Endothelial cell of umbilical vein (primary cell): ENCODE data around the gene CASP10. TPM values are rescaled to one million over a fixed set of nuclear protein-coding genes. Genes with fewer than 3 reads are reported as not detected.

Source experiments
- BruUV-seq: library from RNA; stranded (reverse); fragments of 400-500 nt; replicated peaks from 2 replicates; lab custom pipeline; 2021; lab: Mats Ljungman, UMichigan
- CTCF ChIA-PET: fragments of 300-600, 350-600 bp; sonication (Branson Sonifier 250); formaldehyde crosslinking; loops from one replicate; lab custom pipeline; 2021; ENCODE audit warnings: antibody characterized with exemption, inconsistent platforms; lab: Charles Lee
- POLR2A ChIA-PET: fragments of 300-600, 350-600 bp; sonication (Branson Sonifier 250); formaldehyde crosslinking; loops from one replicate; lab custom pipeline; 2021; ENCODE audit warnings: antibody characterized with exemption, inconsistent platforms; lab: Charles Lee
- DNase-seq: peaks from one replicate; pipeline ENCODE4 v3.0.0-alpha.2; 2011; ENCODE audit warnings: low read depth, low spot score
- FAIRE-seq: peaks from 2 replicates; lab custom pipeline; 2011; peaks lifted over from hg19 to GRCh38; lab: Jason Lieb, UNC
- H2AFZ ChIP-seq: 2 replicates; pipeline ENCODE4 v1.6.0; 2012; ENCODE audit warnings: low read depth, low read length, control low read depth, inconsistent platforms
- H3K27ac ChIP-seq: 2 replicates; pipeline ENCODE4 v1.5.1; 2011; ENCODE audit warnings: low read depth, mild to moderate bottlenecking, control low read depth, low read length, moderate library complexity; ENCODE audit not compliant: insufficient read depth
- H3K27me3 ChIP-seq, 2 experiments: 2 replicates each; pipeline versions ENCODE4 v1.6.0 to v1.6.1; 2011; ENCODE audit warnings: low read length in 2 of 2, mixed read lengths in 1 of 2; ENCODE audit not compliant: control insufficient read depth in 2 of 2, insufficient read depth in 2 of 2
- H3K36me3 ChIP-seq, 2 experiments: 2 replicates in 1 of 2; 3 replicates in 1 of 2; pipeline ENCODE4 v1.5.1; 2011; ENCODE audit warnings: low read length in 2 of 2, mild to moderate bottlenecking in 1 of 2, moderate library complexity in 1 of 2; ENCODE audit not compliant: control insufficient read depth in 2 of 2, insufficient read depth in 2 of 2; ENCODE audit errors: extremely low read depth in 1 of 2
- H3K4me1 ChIP-seq: 3 replicates; pipeline ENCODE4 v1.5.1; 2011; ENCODE audit warnings: mild to moderate bottlenecking, low read length; ENCODE audit not compliant: control insufficient read depth, insufficient read depth; ENCODE audit errors: extremely low read depth
- H3K4me2 ChIP-seq: 2 replicates; pipeline ENCODE4 v1.6.1; 2011; ENCODE audit warnings: low read length, control low read depth, mixed read lengths; ENCODE audit not compliant: insufficient read depth
- H3K4me3 ChIP-seq, 3 experiments: fragments of 200-600 bp in 1 of 3; sonication (generic), shearing (Covaris generic) in 1 of 3; replicated peaks in 1 of 3; 2 replicates each; pipeline ENCODE4 v1.5.1; 2011 to 2016; ENCODE audit warnings: control low read depth in 3 of 3, low read length in 3 of 3, mild to moderate bottlenecking in 2 of 3, inconsistent platforms in 1 of 3, low read depth in 1 of 3, moderate library complexity in 1 of 3; ENCODE audit not compliant: insufficient read depth in 1 of 3
- H3K79me2 ChIP-seq: 2 replicates; pipeline ENCODE4 v1.6.0; 2012; ENCODE audit warnings: low read length, inconsistent platforms; ENCODE audit not compliant: control insufficient read depth, insufficient read depth
- H3K9ac ChIP-seq: replicated peaks from 2 replicates; pipeline ENCODE3; 2011; ENCODE audit warnings: low read length, control low read depth; ENCODE audit not compliant: insufficient read depth; ENCODE audit errors: extremely low read depth
- H3K9me1 ChIP-seq: replicated peaks from 3 replicates; pipeline ENCODE4 v1.6.0; 2011; ENCODE audit warnings: mild to moderate bottlenecking, low read length; ENCODE audit not compliant: control insufficient read depth, insufficient read depth; ENCODE audit errors: extremely low read depth
- H3K9me3 ChIP-seq: replicated peaks from 2 replicates; pipeline ENCODE4 v1.5.1; 2012; ENCODE audit warnings: low read length, inconsistent platforms; ENCODE audit not compliant: control insufficient read depth, insufficient read depth
- H4K20me1 ChIP-seq: replicated peaks from 2 replicates; pipeline ENCODE3; 2011; ENCODE audit warnings: mild to moderate bottlenecking, low read length; ENCODE audit not compliant: control insufficient read depth, insufficient read depth; ENCODE audit errors: extremely low read depth
- CTCF ChIP-seq, 2 donors: IDR thresholded peaks; 1 replicate in 1 of 2; 2 replicates in 1 of 2; pipeline ENCODE4 v1.5.1; 2011; ENCODE audit warnings: low read length in 2 of 2, mild to moderate bottlenecking in 2 of 2, moderate library complexity in 2 of 2, control low read depth in 1 of 2, inconsistent platforms in 1 of 2, low read depth in 1 of 2; ENCODE audit not compliant: insufficient read depth in 1 of 2; ENCODE audit errors: extremely low read depth in 1 of 2
- EZH2 ChIP-seq: IDR thresholded peaks from 2 replicates; pipeline ENCODE4 v1.6.1; 2012; ENCODE audit warnings: borderline replicate concordance, low read depth, mild to moderate bottlenecking, moderate library complexity, low read length, inconsistent platforms; ENCODE audit not compliant: severe bottlenecking
- FOS ChIP-seq: IDR thresholded peaks from 2 replicates; pipeline ENCODE4 v1.6.1; 2011; ENCODE audit warnings: mild to moderate bottlenecking, low read length, moderate library complexity, borderline replicate concordance; ENCODE audit not compliant: insufficient read depth
- GATA2 ChIP-seq: IDR thresholded peaks from 2 replicates; pipeline ENCODE4 v1.7.0; 2011; ENCODE audit warnings: low read depth, mild to moderate bottlenecking, moderate library complexity, mixed read lengths, low read length; ENCODE audit not compliant: insufficient read length, insufficient read depth
- JUN ChIP-seq: IDR thresholded peaks from 2 replicates; pipeline ENCODE4 v1.6.1; 2011; ENCODE audit warnings: borderline replicate concordance, low read depth; ENCODE audit not compliant: insufficient read length, insufficient read depth
- MYC ChIP-seq: IDR thresholded peaks from one replicate; pipeline ENCODE4 v1.6.1; 2011; ENCODE audit warnings: mild to moderate bottlenecking, low read depth, low read length
- POLR2A ChIP-seq: IDR thresholded peaks from 2 replicates; pipeline ENCODE4 v1.6.1; 2012; ENCODE audit warnings: low read depth, mild to moderate bottlenecking, control low read depth, low read length
- POLR2AphosphoS5 ChIP-seq: IDR thresholded peaks from 2 replicates; pipeline ENCODE4 v1.6.1; 2012; ENCODE audit warnings: low read depth, mild to moderate bottlenecking, control low read depth, low read length, moderate library complexity; ENCODE audit not compliant: insufficient read depth
- dilution Hi-C: fragments of 300-500 bp; cut with MboI; formaldehyde crosslinking; loops from one replicate; pipeline ENCODE4 v1.15.0; 2019; ENCODE audit warnings: low sequenced_read_pairs; ENCODE audit not compliant: extremely low pct_ligation_motif_present
- intact Hi-C: fragments of 100-400 bp; cut with micrococcal nuclease; formaldehyde crosslinking; loops from one replicate; pipeline ENCODE4 v1.10.0; 2022
- polyA plus RNA-seq, 4 experiments: library from polyadenylated mRNA; depleted of rRNA in 3 of 4; stranded (reverse) in 3 of 4; unstranded in 1 of 4; fragments of >200 nt; gene quantifications; 2 replicates each; pipeline versions ENCODE4 v1.2.1 to v1.2.3, GENCODE V29; 2011 to 2012; ENCODE audit warnings: missing spikeins in 1 of 4
- total RNA-seq: library from RNA; stranded (reverse); gene quantifications from 2 replicates; pipeline ENCODE4 v1.2.3, GENCODE V29; 2021

The CASP10 gene
- total and polyA plus RNA-seq, 2 donors (not counting 3 experiments of a cell fraction or from before 2014, with no cell fraction given), result 16.4 to 37.6 TPM

GRCh38 chr2:201197781-201198180 lies 14.8 kb downstream of the CASP10 start:
- no peaks in the 10 kb centered on the region for H4K20me1 ChIP-seq
- H3K79me2 ChIP-seq, result peaks cover 2% of the 10 kb centered on the region
- intact Hi-C loops, result loop anchor here (2.0 kb wide), 1 partner anchor 15 kb away; no protein-coding TSS in a partner anchor
- H3K4me1 ChIP-seq, result peaks cover 6% of the 10 kb centered on the region
- FAIRE-seq (no peak), DNase-seq (no peak)
- H3K9ac ChIP-seq, result no peak overlapping the region
- no peak overlapping the region for H3K27ac ChIP-seq
- H2AFZ ChIP-seq, result no peak overlapping the region
- H3K9me1 ChIP-seq, result no peaks in the 10 kb centered on the region
- POLR2A ChIA-PET, result no interaction called here
- no peak overlapping the region for H3K4me3 ChIP-seq
- H3K27me3 ChIP-seq, result no peaks in the 10 kb centered on the region
- H3K4me2 ChIP-seq, result no peak overlapping the region
- CTCF ChIA-PET, result no interaction called here
- TF ChIP-seq JUN (no peak), FOS (no peak), GATA2 (no peak), CTCF (IDR thresholded peaks at IDR 0.05; ENCODE audit: extremely low read depth in 1 of 2, insufficient read depth in 1 of 2, low read depth in 1 of 2, low read length in 2 of 2) (no peak), MYC (no peak)
- H3K36me3 ChIP-seq, result peaks cover 20% of the 10 kb centered on the region in 2 experiments
- BruUV-seq, result no TSS peak
- dilution Hi-C loops, result loop anchor here (25.0 kb wide), 1 partner anchor 285 kb away; no protein-coding TSS in a partner anchor
- no peaks in the 10 kb centered on the region for H3K9me3 ChIP-seq

- DNase-seq (no peak), FAIRE-seq (no peak)
- TF ChIP-seq FOS, result no peak
- no peak for TF ChIP-seq GATA2
- TF ChIP-seq CTCF (IDR thresholded peaks at IDR 0.05; ENCODE audit: extremely low read depth in 1 of 2, insufficient read depth in 1 of 2, low read depth in 1 of 2, low read length in 2 of 2), result no peak
- no peak for TF ChIP-seq EZH2
- TF ChIP-seq POLR2AphosphoS5, result no peak
- no peak for TF ChIP-seq MYC
- no peak for TF ChIP-seq POLR2A
- Histone ChIP-seq H3K27ac (no peak overlapping the region), H3K27me3 (no peaks in the 10 kb centered on the region), H3K4me2 (no peak overlapping the region), H2AFZ (no peak overlapping the region), H3K79me2 (no peaks in the 10 kb centered on the region), H3K9me3 (no peaks in the 10 kb centered on the region), H3K36me3 (peaks cover 10 to 17% of the 10 kb centered on the region in 2 experiments), H4K20me1 (no peaks in the 10 kb centered on the region), H3K4me3 (no peak overlapping the region), H3K9ac (no peak overlapping the region), H3K4me1 (no peaks in the 10 kb centered on the region), H3K9me1 (no peaks in the 10 kb centered on the region)
- dilution Hi-C loops, result loop anchor here (25.0 kb wide), 1 partner anchor 288 kb away; no protein-coding TSS in a partner anchor
- BruUV-seq, result no TSS peak
- POLR2A ChIA-PET, result no interaction called here
- intact Hi-C loops, result no loop called here
- CTCF ChIA-PET, result no interaction called here
Measured at GRCh38 chr2:201199847-201200246, 16.9 kb downstream of the CASP10 start.
